Lower leg skin (tissue), 4 donors: Measurements from ENCODE around the gene UAP1. TPM values are rescaled to one million over a fixed set of nuclear protein-coding genes. Genes with fewer than 3 reads are reported as not detected.

ENCODE experiments used
- DNase-seq, 2 donors: peaks; one replicate each; pipeline ENCODE4 v3.0.0-alpha.2; 2019; ENCODE audit warnings: low spot score in 2 of 2
- H3K4me3 ChIP-seq: fragments of 200-600 bp; sonication (generic); 2 replicates; pipeline ENCODE4 v1.5.1; 2017; ENCODE audit warnings: mild to moderate bottlenecking, low read depth; ENCODE audit not compliant: poor library complexity, severe bottlenecking
- CTCF ChIP-seq, 3 donors: fragments of 450-650 bp; IDR thresholded peaks; one replicate each; pipeline ENCODE4 v1.5.1; 2016; ENCODE audit warnings: antibody characterized with exemption in 3 of 3, mild to moderate bottlenecking in 3 of 3, moderate library complexity in 2 of 3
- POLR2A ChIP-seq, 2 donors: fragments of 450-650 bp; IDR thresholded peaks; one replicate each; pipeline ENCODE4 v1.6.1; 2016 to 2017; ENCODE audit warnings: antibody characterized with exemption in 2 of 2, mild to moderate bottlenecking in 1 of 2, moderate library complexity in 1 of 2
- WGBS, 2 donors: methylation state at CpG; one replicate each; pipeline ENCODE4 v1.1.5; 2018; 5-methylcytosine and 5-hydroxymethylcytosine counted together
- intact Hi-C: fragments of 100-400 bp; cut with DNase I; formaldehyde crosslinking; loops from one replicate; pipeline ENCODE4 v1.15.0; 2023; ENCODE audit warnings: low total_unique reads
- total RNA-seq, 4 donors: library from RNA; depleted of rRNA; stranded (reverse); fragments of >200 nt; gene quantifications; one replicate each; pipeline ENCODE4 v1.1.0, GENCODE V29; 2016

UAP1 gene
- total RNA-seq, 4 donors from 2014 or later, result 29.6 to 40.0 (median 31.3) TPM

- DNase-seq, result no peak
- no peak for TF ChIP-seq CTCF (IDR thresholded peaks at IDR 0.05)
- no peak for TF ChIP-seq POLR2A (IDR thresholded peaks at IDR 0.05)
- intact Hi-C loops, result no loop called here
- peak overlapping the region; percentile 24 for H3K4me3 ChIP-seq
- WGBS, 2 donors, result 48 to 64% methylated on average over 8 of the region's 8 CpGs
Observed at GRCh38 chr1:162633081-162633762, 71.7 kb downstream of the UAP1 start.

GRCh38 chr1:162635418-162635817 lies 73.9 kb downstream of the UAP1 start:
- no peak overlapping the region for H3K4me3 ChIP-seq
- 74% methylated on average over 4 of the region's 4 CpGs for WGBS, 2 donors
- intact Hi-C loops, result no loop called here
- no peak for DNase-seq
- TF ChIP-seq POLR2A (IDR thresholded peaks at IDR 0.05) (no peak), CTCF (IDR thresholded peaks at IDR 0.05) (no peak)

- WGBS, 2 donors, result 88 to 93% methylated on average over 7 of the region's 7 CpGs
- intact Hi-C loops, result no loop called here
Observed at GRCh38 chr1:162639718-162640117, 78.2 kb downstream of the UAP1 start.

GRCh38 chr1:162641114-162641513 lies 79.6 kb downstream of the UAP1 start:
- TF ChIP-seq POLR2A (IDR thresholded peaks at IDR 0.05), result no peak
- no peak for TF ChIP-seq CTCF (IDR thresholded peaks at IDR 0.05)
- intact Hi-C loops, result no loop called here
- H3K4me3 ChIP-seq, result no peak overlapping the region
- no peak for DNase-seq
- 94 to 97% methylated on average over 2 of the region's 2 CpGs for WGBS, 2 donors

More at GRCh38 chr1:162639718-162640117, 78.2 kb downstream of the UAP1 start:
- TF ChIP-seq CTCF (IDR thresholded peaks at IDR 0.05), result no peak
- TF ChIP-seq POLR2A (IDR thresholded peaks at IDR 0.05), result no peak
- DNase-seq, result no peak
- no peak overlapping the region for H3K4me3 ChIP-seq

GRCh38 chr1:162644986-162645314 lies 83.4 kb downstream of the UAP1 start:
- H3K4me3 ChIP-seq, result no peak overlapping the region
- WGBS, 2 donors, result 97 to 98% methylated on average over 3 of the region's 3 CpGs
- DNase-seq, result no peak

More at GRCh38 chr1:162644986-162645314, 83.4 kb downstream of the UAP1 start:
- intact Hi-C loops, result no loop called here
- TF ChIP-seq CTCF (IDR thresholded peaks at IDR 0.05) (no peak), POLR2A (IDR thresholded peaks at IDR 0.05) (no peak)
